Measurements from ENCODE around the gene KIF22.
"Not testable (repeated sequence)": the region's sequence is repeated elsewhere in the genome, so short reads cannot be mapped to it uniquely, and the experiment has no call there.

The KIF22 gene

DNA sequence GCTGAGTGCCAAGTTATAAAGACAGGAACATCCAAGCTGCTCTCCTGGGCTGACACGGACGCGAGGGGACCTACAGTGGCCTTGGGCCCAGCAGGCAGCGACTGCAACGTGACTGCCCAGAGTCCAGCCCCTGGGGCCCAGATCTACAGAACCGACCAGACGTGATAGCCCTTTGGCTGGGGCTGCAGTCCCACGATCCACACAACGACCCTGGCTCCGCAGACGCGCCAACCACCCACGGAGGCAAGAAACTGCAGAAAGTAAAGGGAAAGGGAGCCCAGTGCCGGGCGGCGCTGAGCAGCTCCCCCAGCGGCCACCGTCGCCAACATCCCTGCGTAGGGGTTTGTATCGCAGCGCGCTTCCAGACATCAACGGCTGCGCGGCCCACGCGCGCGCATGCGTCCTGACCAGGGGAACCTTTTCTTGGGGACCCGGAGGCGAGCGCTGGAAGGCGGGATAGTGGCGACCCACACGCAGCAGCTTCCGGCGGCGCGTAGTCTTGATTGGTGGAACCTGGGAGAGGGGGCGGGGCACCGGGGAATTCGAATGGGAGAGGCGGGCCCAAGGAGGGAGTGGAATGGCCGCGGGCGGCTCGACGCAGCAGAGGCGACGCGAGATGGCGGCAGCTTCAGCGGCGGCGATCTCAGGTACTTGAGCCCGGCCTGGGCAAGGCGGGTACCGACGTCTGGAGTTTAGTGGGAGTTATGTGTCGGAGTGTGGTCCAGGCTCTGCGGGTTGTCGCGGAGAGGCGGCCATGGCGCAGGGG lies at the start of gene KIF22:
TSS of gene KIF22 (plus strand) at position 569 of the 766 bp plus-strand sequence. CDS start at position 578, 9 bp downstream.
- peak; percentile 95 to 98 for DNase-seq

DNA sequence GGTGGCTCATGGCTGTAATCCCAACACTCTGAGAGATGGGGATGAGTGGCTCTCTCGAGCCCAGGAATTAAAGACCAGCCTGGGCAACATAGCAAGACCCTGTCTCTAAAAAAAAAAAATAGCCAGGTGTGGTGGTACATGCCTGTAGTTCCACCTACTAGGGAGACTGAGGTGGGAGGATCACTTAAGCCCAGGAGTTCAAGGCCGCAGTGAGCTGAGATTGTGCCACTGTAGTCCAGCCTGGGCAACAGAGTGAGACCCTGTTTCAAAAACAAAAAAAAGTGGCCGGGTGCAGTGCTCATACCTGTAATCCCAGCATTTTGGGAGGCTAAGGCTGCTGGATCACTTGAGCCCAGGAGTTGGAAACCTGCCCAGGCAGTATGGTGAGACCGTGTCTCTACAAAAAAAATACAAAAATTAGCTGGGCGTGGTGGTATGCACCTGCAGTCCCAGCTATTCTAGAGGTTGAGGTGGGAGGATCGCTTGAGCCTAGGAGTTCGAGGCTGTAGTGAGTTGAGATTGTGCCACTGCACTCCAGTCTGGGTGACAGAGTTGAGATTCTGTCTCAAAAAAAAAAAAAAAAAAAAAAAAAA lies 47.8 kb upstream of the KIF22 start:
- no peak for DNase-seq

DNA sequence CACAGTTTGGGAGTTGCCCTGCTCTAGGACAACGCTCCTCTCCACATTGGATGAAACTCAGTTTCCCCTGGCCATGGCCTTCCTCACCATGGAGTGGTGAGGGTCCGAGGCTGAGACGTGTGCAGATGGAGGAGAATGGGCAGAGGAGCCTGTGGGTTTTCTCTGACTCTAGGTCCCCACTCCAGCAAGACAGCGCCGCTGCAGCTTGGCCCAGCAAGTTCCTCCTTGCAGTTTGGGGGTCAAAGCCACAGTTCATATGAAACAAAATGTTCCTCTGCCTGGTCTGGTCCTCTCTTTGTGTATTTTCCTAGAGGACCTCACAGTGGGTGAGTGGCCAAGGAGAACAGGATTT lies 47.1 kb upstream of the KIF22 start:
- no peak for DNase-seq

DNA sequence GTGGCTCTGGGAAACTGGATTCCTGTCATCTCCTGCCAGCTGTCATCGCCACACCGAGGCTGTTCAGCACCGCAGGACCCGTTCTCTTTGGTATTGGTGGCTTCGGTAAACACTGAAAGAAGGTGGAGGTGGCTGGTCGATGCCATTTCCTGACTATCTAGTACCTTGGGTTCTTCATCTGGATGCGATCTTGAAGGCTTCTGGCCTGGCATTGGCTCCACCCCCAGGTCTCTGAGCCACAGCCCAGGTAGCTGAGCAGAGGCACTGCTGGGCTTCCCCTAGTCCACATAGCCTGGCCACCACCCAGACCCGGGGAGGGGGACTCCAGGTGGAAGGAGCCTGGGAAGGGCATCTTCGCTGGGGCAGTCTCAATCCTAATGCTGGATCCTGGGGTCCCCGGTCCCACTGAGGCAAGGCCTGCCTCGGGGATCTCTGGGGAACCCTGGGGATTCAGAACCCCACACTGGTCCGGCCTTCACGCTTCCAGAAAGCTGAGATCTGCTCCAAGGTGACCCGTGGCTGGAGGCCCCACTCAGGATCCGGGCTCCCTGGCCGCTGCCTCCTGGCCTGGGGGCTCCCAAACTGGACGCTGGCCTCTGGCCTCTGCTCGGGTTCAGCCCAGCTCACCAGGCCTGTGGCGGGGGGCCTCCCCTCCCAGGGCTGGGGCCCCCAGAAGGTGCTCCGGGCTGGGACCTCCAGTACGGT lies 46.6 kb upstream of the KIF22 start:
- no peak for DNase-seq

DNA sequence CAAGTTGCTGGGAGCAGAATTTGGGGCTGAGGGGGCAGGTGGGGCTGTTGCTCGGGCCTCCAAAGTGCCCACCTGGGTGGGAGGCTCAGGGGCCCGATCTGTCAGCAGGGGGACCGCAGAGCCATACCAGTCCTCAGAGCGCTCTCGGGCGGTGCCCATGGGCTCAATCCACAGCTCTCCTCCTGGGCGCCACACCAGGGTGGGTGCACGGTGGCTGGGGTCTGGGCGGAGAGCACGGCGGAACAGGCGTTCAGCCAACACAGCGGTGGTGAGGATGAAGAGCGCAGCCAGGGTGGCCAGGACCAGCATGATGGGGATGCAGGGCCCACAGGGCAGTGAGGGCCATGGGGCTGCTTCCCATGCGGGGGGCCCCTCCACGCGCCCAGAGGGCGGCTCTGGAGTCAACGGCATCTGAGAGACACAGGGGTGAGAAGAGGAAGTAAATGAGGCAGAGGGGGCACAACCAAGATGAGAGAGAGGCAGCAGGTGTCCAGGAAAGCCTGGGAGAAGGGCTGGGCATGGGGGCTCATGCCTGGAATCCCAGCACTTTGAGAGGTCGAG lies 45.9 kb upstream of the KIF22 start:
- no peak for DNase-seq

DNA sequence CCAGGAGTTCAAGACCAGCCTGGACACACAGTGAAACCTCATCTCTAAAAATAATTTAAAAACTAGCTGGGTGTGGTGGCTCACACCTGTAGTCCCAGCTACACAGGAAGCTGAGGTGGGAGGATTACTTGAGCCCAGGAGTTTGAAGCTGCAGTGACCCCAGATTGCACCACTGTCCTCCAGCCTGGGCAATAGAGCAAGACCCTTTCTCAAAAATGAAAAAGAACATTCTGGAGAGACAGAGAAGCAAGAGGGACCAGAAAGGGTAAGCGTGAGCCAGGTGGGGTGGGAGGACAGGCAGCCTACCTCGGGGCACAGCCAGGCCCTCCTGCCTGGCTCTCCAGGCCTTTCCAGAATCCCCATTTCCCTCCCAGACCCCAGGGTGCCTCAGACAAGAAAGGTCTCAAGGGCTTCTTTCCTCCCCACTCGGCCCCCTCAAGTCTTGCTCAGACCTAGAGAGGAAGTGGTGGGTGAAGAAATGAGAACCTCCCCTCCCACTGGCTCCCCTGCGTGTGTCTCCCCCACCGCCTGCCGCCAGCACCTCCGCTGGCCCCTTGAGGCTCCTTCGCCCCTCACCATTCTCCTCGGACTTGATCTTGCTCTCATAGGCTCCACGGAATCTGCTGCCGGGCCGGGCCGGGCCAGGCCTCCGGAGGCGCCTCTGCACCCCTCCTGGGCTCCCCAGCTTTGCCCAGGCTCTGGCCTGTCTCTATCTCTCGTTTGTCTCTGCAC lies 45.3 kb upstream of the KIF22 start:
- peak; percentile 46 to 67 for DNase-seq

DNA sequence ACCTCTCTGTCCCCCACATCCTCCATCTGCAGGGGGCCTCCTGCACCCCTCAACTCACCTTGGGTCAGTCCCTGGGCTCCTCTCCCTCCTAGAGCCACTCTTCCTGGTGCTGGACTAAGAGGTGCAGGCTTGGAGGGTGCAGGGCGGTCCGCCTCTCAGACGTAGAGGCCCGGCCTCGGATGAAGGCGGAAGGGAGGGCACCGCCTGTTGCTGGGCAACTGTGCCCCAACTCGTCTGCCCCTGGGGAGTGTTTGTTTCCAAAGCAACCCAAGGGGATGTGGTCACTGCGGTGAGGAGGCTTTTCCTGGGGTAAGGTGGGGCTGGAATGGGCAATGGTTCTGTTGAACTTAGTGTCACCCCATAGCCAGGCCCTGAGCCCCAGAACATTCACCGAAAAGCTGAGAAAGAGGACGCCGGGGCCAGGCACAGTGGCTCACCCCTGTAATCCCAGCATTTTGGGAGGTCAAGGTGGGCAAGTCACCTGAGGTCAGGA lies 44.7 kb upstream of the KIF22 start, which contains the start of gene C16orf54:
TSS of gene C16orf54 (minus strand) at position 138 of the 493 bp plus-strand sequence. CDS start 1,039 bp downstream, outside the sequence.
- peak; percentile 94 to 96 for DNase-seq

DNA sequence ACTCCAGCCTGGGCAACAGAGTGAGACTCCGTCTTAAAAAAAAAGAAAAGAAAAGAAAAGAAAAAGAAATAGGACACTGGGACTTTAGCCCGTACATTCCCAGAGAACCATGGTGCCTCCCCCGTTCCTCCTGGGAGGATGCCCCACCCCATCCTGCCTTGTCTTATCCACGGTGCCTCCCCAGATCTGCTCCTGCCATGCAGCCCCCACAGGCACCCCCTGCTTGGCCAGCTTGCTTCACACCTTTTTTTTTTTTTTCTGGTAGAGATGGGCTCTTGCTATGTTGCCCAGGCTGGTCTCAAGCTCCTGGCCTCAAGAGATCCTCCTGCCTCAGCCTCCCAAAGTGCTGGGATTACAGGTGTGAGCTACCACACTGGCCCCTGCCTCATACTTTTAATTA lies 44.0 kb upstream of the KIF22 start:
- not testable (repeated sequence) for DNase-seq

DNA sequence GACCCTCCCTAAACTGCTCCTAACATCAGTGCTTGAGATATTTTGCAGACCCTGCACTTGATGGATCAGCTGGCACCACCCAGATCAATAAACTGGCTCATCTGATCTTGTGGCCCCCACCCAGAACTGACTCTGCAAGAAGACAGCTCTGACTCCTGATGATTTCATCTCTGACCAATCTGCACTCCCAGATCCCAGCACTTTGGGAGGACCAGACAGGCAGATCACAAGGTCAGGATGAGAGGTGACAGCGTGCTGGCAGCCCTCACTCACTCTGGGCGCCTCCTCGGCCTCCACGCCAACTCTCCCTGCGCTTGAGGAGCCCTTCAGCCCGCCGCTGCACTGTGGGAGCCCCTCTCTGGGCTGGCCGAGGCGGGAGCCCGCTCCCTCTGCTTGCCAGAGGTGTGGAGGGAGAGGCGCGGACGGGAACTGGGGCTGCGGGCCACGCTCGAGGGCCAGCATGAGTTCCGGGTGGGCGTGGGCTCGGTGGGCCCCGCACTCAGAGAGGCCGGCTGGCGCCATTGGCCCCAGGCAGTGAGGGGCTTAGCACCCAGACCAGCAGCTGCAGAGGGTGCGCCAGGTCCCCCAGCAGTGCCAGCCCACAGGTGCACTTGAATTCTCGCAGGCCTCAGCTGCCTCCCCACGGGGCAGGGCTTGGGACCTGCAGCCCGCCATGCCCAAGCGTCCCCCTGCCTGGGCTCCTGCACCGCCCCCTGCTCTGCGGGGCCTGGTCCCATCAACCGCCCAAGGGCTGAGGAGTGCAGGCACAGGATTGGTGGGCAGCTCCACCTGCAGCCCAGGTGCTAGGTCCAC lies 42.4 kb upstream of the KIF22 start:
- no peak for DNase-seq

DNA sequence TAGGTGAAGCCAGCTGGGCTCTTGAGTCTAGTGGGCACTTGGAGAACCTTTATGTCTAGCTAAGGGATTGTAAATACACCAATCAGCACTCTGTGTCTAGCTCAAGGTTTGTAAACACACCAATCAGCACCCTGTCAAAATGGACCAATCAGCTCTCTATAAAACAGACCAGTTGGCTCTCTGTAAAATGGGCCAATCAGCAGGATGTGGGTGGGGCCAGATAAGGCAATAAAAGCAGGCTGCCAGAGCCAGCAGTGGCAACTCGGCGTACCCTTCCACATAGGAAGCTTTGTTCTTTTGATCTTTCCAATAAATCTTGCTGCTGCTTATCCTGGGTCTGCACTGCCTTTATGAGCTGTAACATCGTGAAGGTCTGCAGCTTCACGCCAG lies 41.8 kb upstream of the KIF22 start:
- DNase-seq, result not testable (repeated sequence)

DNA sequence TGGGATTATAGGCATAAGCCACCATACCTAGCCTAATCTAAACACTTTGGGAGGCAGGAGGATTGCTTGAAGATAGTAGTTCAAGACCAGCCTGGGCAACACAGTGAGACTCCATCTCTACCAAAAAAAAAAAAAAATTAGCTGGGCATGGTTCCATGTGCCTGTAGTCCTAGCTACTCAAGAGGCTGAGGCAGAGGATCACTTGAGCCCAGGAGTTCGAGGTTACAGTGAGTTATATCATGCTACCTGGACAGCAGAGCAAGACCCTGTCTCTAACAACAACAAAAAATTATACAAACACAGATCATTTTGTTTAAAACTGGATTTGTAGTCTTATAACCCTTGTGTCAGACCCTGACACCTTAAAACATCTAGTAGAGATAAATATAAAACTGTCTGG lies 37.0 kb upstream of the KIF22 start:
- DNase-seq, result no peak

DNA sequence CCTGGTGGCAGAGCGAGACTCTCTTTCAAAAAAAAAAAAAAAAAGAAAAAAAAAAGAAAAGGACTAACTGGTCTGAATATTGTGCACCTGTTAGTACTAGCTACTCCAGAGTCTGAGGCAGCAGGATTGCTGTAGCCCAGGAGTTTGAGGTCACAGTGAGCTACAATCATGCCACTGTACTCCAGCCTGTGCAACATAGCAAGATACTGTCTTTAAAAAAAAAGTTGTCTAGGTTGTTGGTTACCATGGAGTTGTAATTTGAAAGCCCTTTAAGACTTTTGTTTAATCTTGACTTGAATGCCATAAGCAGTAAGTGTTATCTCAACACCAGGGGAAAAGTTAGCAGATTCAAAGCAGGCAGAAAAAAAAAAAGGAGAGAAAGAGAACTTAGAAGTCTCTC lies 33.9 kb upstream of the KIF22 start:
- DNase-seq, result no peak

DNA sequence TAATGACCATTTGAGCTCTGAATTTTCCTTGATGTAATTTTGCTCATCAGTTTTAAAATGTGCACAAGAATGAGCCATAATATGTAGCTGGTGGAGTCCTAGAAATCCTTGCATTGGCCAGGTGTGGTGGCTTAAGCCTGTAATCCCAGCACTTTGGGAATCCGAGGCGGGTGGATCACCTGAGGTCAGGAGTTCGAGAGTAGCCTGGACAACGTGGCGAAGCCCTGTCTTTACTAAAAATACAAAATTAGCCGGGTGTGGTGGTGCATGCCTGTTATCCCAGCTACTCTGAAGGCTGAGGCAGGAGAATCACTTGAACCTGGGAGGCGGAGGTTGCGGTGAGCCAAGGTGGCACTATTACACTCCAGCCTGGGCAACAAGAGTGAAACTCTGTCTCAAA lies 33.5 kb upstream of the KIF22 start:
- not testable (repeated sequence) for DNase-seq

DNA sequence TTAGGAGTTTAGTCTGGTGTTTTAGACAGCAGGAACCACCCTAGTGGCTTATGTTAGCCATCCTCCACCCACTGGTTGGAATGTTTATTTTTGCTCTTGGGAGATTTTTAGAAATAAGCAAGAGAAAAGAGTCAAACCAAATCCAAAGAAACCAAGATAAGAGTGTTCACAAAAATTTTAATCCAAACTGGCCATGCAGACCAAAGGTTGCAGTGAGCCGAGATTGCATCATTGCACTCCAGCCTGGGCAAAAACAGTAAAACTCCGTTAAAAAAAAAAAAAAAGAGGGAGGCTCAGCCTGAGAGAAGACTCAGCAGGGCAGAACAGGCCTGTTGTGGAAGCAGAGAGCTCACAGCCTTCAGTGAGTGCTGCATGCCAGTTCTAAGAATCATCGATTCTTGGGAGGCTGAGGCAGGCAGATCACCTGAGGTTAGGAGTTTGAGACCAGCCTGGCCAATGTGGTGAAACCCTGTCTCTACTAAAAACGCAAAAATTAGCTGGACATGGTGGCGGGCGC lies 32.5 kb upstream of the KIF22 start:
- no peak for DNase-seq

DNA sequence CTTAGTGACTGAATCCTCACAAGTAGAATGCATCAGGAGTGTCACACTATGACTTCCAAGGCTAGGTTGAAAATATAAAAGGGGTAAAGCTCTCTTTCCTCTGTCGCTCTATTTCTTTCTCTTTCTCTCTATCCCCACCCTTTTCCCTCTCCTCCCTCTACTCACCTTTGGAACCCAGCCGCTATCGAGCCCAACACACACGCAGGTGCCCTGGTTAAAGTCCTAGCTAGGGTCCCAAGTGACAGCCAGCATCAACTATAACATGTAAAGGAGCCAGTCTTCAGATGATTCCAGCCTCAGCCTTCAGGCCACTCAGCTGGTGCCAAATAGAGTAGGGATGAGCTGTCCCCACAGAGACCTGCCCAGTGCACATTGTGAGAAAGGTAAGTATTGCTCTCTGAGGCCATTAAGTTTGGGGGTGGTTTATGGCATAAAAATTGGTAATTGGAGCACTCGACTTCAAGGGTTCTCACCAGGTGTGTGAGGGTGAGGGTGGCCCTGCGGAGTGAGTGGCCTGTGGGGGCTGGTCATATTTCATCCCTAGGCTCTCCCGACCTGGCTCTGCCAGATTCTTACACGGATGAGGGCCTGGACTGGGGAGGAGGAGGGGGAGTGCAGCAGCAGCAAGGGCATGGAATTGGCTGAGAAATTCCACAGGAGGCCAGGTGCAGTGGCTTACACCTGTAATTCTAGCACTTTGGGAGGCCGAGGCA lies 29.8 kb upstream of the KIF22 start:
- no peak for DNase-seq

DNA sequence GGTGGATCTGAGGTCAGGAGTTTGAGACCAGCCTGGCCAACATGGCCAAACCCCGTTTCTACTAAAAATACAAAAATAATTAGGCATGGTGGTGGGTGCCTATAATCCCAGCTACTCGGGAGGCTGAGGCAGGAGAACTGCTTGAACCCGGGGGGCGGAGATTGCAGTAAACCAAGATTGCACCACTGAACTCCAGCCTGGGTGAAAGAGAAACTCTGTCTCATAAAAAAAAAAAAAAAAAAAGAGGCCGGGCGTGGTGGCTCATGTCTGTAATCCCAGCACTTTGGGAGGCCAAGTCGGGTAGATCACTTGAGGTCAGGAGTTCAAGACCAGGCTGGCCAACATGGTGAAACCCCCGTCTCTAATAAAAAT lies 29.3 kb upstream of the KIF22 start:
- not testable (repeated sequence) for DNase-seq

DNA sequence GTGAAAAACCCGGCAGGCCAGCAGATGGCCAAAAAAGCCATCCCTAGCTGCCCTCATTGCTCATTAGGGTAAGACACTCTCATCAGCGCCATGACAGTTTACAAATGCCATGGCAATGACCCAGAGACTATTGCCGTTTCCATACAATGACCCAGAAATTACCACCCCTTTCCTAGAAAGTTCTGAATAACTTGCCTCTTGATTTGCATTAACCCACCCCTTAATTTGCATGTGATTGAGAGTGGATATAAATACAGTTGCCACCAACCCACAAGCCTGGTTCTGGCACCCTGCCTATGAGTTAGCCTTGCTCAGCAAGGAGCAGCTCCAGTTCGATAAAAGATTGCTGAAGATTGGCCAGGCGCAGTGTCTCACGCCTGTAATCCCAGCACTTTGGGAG lies 28.7 kb upstream of the KIF22 start:
- no peak for DNase-seq

DNA sequence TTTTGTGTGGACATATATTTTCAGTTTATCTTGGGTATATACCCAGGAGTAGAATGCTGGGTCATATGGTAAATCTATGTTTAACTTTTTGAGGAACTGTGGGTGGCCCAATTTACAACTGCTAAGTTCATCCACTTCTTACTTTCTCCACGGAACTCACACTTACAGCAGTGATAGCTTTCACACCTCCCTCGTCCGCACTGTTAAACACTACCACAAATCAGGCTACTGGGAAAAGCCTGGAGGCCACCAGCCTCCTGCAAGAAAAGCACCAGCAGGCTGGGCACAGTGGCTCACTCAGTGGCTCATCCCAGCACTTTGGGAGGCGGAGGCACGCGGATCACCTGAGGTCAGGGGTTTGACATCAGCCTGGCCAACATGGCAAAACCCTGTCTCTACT lies 27.2 kb upstream of the KIF22 start:
- no peak for DNase-seq

DNA sequence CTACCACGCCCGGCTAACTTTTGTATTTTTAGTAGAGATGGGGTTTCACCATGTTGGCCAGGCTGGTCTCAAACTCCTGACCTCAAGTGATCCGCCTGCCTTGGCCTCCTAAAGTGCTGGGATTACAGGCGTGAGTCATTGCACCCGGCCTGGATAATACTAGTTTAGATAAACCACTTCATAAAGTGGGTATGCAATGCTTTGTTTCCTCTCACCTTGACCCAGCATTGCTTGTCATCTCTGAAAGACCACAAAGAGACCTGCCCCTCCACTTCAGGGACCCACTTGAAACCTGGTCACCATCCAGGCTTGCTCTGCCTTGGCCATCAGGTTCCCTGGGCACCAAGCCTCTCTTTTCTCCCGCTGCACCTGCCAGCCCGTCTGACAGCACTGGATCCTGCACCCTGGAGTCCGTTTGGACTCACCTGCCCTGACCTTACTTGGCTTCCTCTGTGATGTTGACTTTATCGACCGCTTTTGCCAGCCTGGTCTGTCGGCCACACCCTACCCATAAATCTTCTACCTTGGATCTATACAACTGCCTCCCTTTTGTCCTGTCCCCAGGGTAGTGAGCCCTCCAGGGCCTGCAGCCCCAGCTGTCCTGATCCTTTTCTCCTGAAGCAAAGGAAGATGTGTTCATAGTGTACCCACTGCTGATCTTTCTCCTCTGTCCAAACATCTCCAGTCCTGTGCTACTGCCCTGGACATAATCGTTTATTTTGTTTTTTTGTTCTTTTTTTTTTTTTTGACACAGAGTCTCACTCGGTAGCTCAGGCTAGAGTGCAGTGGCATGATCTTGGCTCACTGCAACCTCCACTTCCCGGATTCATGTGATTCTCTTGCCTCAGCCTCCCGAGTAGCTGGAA lies 25.2 kb upstream of the KIF22 start:
- DNase-seq, result no peak

DNA sequence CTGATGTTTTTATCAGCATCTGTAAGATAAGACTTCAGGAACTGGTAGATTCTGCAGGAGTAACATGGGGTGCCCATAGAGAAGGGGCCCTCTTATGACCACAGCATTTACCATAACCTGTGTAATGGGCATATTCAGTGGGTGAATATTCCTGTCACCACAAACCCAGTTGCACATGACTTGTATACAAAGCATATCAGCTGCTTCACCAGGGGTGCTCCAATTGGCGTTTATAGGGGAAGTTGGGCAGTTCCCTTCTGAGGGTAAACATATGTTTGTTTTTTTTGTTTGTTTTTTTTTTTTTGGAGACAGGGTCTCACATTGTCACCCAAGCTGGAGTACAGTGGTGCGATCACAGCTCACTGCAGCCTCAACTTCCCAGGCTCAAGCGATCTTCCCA lies 24.0 kb upstream of the KIF22 start:
- DNase-seq, result no peak

Data from AML-193 (cell line).